HCT116 (cell line): ENCODE measurements around the gene CCDC142. TPM values are rescaled to one million over a fixed set of nuclear protein-coding genes. Genes with fewer than 3 reads are reported as not detected.

Experiments used
- ATAC-seq: fragments of 200-7000 bp; cut with Tn5 transposase; 2 replicates; pipeline ENCODE4 v1.9.1; 2020; ENCODE audit warnings: mild to moderate bottlenecking, moderate library complexity
- BruUV-seq: library from RNA; stranded (reverse); fragments of 400-500 nt; replicated peaks from 2 replicates; lab custom pipeline; 2021; lab: Mats Ljungman, UMichigan
- CTCF ChIA-PET: fragments of 300-600 bp; sonication (Branson Sonifier 250); formaldehyde crosslinking; loops from one replicate; lab custom pipeline; 2021; ENCODE audit warnings: antibody characterized with exemption; lab: Charles Lee
- POLR2A ChIA-PET: fragments of 300-600, 350-600 bp; sonication (Branson Sonifier 250); formaldehyde crosslinking; loops from one replicate; lab custom pipeline; 2021; ENCODE audit warnings: antibody characterized with exemption; lab: Charles Lee
- RAD21 ChIA-PET, 2 experiments: fragments of 300-600 bp; sonication (Branson Sonifier 250); formaldehyde crosslinking; loops; one replicate each; lab custom pipeline; 2023; ENCODE audit warnings: low total read pairs in 2 of 2; ENCODE audit not compliant: uncharacterized antibody in 2 of 2, unreplicated experiment in 2 of 2, low non-redundant PET in 1 of 2; lab: Charles Lee
- DNase-seq: peaks from one replicate; pipeline ENCODE4 v3.0.0-alpha.2; 2010; ENCODE audit warnings: low read depth, low spot score
- H2AFZ ChIP-seq: fragments of 200-600 bp; shearing (Covaris generic), sonication (generic); 2 replicates; pipeline ENCODE4 v1.6.1; 2017; ENCODE audit warnings: low read depth, mixed run types, mixed read lengths, antibody characterized with exemption, low read length; ENCODE audit not compliant: poor library complexity, severe bottlenecking
- H3K27ac ChIP-seq: 2 replicates; pipeline ENCODE4 v1.5.1; 2012; ENCODE audit warnings: low read depth, low read length
- H3K27me3 ChIP-seq: fragments of 200-600 bp; sonication (generic); 2 replicates; pipeline ENCODE4 v1.6.1; 2016; ENCODE audit warnings: mixed run types, low read length, mixed read lengths; ENCODE audit not compliant: insufficient read depth
- H3K36me3 ChIP-seq, 2 experiments: fragments of 200-500 bp in 1 of 2; fragments of 200-600 bp in 1 of 2; sonication (Bioruptor generic) in 1 of 2; sonication (generic) in 1 of 2; 2 replicates each; pipeline versions ENCODE4 v1.5.1 to v1.6.1; 2014 to 2016; ENCODE audit warnings: low read length in 2 of 2, inconsistent platforms in 1 of 2, mixed read lengths in 1 of 2, mixed run types in 1 of 2; ENCODE audit not compliant: insufficient read depth in 2 of 2, control insufficient read depth in 1 of 2
- H3K4me1 ChIP-seq, 2 experiments: fragments of 200-600 bp in 1 of 2; sonication (generic) in 1 of 2; 2 replicates each; pipeline versions ENCODE4 v1.5.1 to v1.6.1; 2012 to 2017; ENCODE audit warnings: low read length in 2 of 2, inconsistent platforms in 1 of 2, mild to moderate bottlenecking in 1 of 2, mixed read lengths in 1 of 2, mixed run types in 1 of 2, moderate library complexity in 1 of 2; ENCODE audit not compliant: insufficient read depth in 2 of 2, control insufficient read depth in 1 of 2
- H3K4me2 ChIP-seq: fragments of 200-600 bp; sonication (generic); 2 replicates; pipeline ENCODE4 v1.6.1; 2017; ENCODE audit warnings: mixed run types, low read length, mixed read lengths
- H3K4me3 ChIP-seq, 2 experiments: fragments of 200-600 bp in 1 of 2; sonication (generic) in 1 of 2; replicated peaks in 1 of 2; 2 replicates each; pipeline ENCODE4 v1.5.1; 2011 to 2016; ENCODE audit warnings: low read length in 2 of 2, control low read depth in 1 of 2, low read depth in 1 of 2, mild to moderate bottlenecking in 1 of 2, mixed read lengths in 1 of 2, mixed run types in 1 of 2
- H3K79me2 ChIP-seq: fragments of 200-600 bp; sonication (generic); 2 replicates; pipeline ENCODE4 v1.6.1; 2017; ENCODE audit warnings: mild to moderate bottlenecking, mixed run types, low read length, moderate library complexity, mixed read lengths; ENCODE audit not compliant: insufficient read depth
- H3K9ac ChIP-seq: fragments of 200-600 bp; sonication (generic); 2 replicates; pipeline ENCODE4 v1.6.1; 2016; ENCODE audit warnings: low read length, mixed read lengths
- H3K9me2 ChIP-seq: fragments of 200-600 bp; sonication (generic), shearing (Covaris generic); 2 replicates; pipeline ENCODE4 v1.6.1; 2017; ENCODE audit warnings: mixed run types, mild to moderate bottlenecking, moderate library complexity; ENCODE audit not compliant: insufficient read depth
- H3K9me3 ChIP-seq, 2 experiments: fragments of 200-500 bp in 1 of 2; fragments of 200-600 bp in 1 of 2; sonication (Bioruptor generic) in 1 of 2; sonication (generic) in 1 of 2; 2 replicates each; pipeline ENCODE4 v1.6.1; 2014 to 2017; ENCODE audit warnings: low read length in 2 of 2, mixed read lengths in 2 of 2, inconsistent platforms in 1 of 2, low read depth in 1 of 2, mild to moderate bottlenecking in 1 of 2, mixed run types in 1 of 2, moderate library complexity in 1 of 2; ENCODE audit not compliant: control insufficient read depth in 1 of 2, insufficient read depth in 1 of 2
- H4K20me1 ChIP-seq: fragments of 200-600 bp; sonication (generic), shearing (Covaris generic); 2 replicates; pipeline ENCODE4 v1.6.1; 2017; ENCODE audit warnings: mixed run types, mild to moderate bottlenecking, moderate library complexity; ENCODE audit not compliant: insufficient read depth
- ATF3 ChIP-seq: IDR thresholded peaks from 2 replicates; pipeline ENCODE4 v1.6.1; 2012
- CBX3 ChIP-seq: IDR thresholded peaks from 2 replicates; pipeline ENCODE4 v1.6.1; 2012; ENCODE audit warnings: low read depth
- REST ChIP-seq: IDR thresholded peaks from 2 replicates; pipeline ENCODE4 v1.6.1; 2012; ENCODE audit warnings: low read depth
- SP1 ChIP-seq: IDR thresholded peaks from 2 replicates; pipeline ENCODE4 v1.6.1; 2012; ENCODE audit warnings: low read depth
- ZBTB33 ChIP-seq: IDR thresholded peaks from 2 replicates; pipeline ENCODE4 v1.6.1; 2011; ENCODE audit warnings: mild to moderate bottlenecking, low read length, moderate library complexity; ENCODE audit not compliant: insufficient replicate concordance; ENCODE audit errors: extremely low read depth
- intact Hi-C: fragments of 100-400 bp; cut with micrococcal nuclease; formaldehyde crosslinking; loops from 2 replicates; pipeline ENCODE4 v1.10.0; 2022
- total RNA-seq: library from RNA; stranded (reverse); gene quantifications from one replicate; pipeline ENCODE4 v1.2.1, GENCODE V29; 2021; ENCODE audit not compliant: unreplicated experiment

The CCDC142 gene
- total RNA-seq, 1 experiment from 2014 or later, result 15.0 TPM

GRCh38 chr2:74491648-74492544 is 9.1 kb upstream of the CCDC142 start (continued):
- TF ChIP-seq ZBTB33 (no peak), ATF3 (no peak)

- Histone ChIP-seq H2AFZ (no peak overlapping the region), H3K79me2 (no peaks in the 10 kb centered on the region; the same call in 1 of the 2 replicates), H3K9me2 (no peaks in the 10 kb centered on the region), H3K36me3 (peaks cover 8 to 17% of the 10 kb centered on the region in 2 experiments; a peak in 3 of 4 replicates), H3K9me3 (no peaks in the 10 kb centered on the region), H4K20me1 (no peaks in the 10 kb centered on the region), H3K27ac (no peak overlapping the region), H3K4me3 (no peak overlapping the region), H3K4me1 (peaks cover 0 to 8% of the 10 kb centered on the region in 2 experiments; a peak in 1 of 4 replicates), H3K9ac (no peak overlapping the region), H3K27me3 (no peaks in the 10 kb centered on the region), H3K4me2 (no peak overlapping the region)
- no TSS peak for BruUV-seq
- intact Hi-C loops, result no loop called here
- CTCF ChIA-PET, result no interaction called here
- POLR2A ChIA-PET, result interaction anchor here (1.1 kb wide), 1 partner anchor 40 kb away, joined by 3 read pairs; no protein-coding TSS in a partner anchor
- RAD21 ChIA-PET, result no interaction called here
- DNase-seq (no peak), ATAC-seq (no peak)
- TF ChIP-seq SP1, result no peak
- no peak for TF ChIP-seq CBX3
- no peak for TF ChIP-seq REST
These were observed 7.1 kb upstream of the CCDC142 start for GRCh38 chr2:74489906-74490305.
